HepG2 (cell line): ENCODE measurements around the gene KRTAP5-2. TPM values are rescaled to one million over a fixed set of nuclear protein-coding genes. Genes with fewer than 3 reads are reported as not detected.

ENCODE experiments used
- ATAC-seq: fragments of 200-7000 bp; cut with Tn5 transposase; 3 replicates; pipeline ENCODE4 v1.9.1; 2020; ENCODE audit warnings: mild to moderate bottlenecking, moderate library complexity
- BruUV-seq: library from RNA; stranded (reverse); fragments of 400-500 nt; replicated peaks from 2 replicates; lab custom pipeline; 2021; lab: Mats Ljungman, UMichigan
- CTCF ChIA-PET: fragments of 300-600 bp; formaldehyde crosslinking; extraction: SDS; loops from one replicate; lab custom pipeline; 2021; ENCODE audit warnings: low total read pairs, inconsistent platforms, low intra/inter-chr PET ratio; lab: Yijun Ruan, JAX
- POLR2A ChIA-PET: fragments of 350-600 bp; sonication (Branson Sonifier 250); formaldehyde crosslinking; loops from one replicate; lab custom pipeline; 2020; ENCODE audit warnings: antibody characterized with exemption, inconsistent platforms; lab: Yijun Ruan, JAX
- DNase-seq: peaks from one replicate; pipeline ENCODE4 v3.0.0-alpha.2; 2015; ENCODE audit warnings: low spot score
- FAIRE-seq: peaks from 3 replicates; lab custom pipeline; 2011; peaks lifted over from hg19 to GRCh38; lab: Jason Lieb, UNC
- H2AFZ ChIP-seq: one replicate; pipeline ENCODE4 v1.6.1; 2011; ENCODE audit warnings: low read length, inconsistent platforms
- H3K27ac ChIP-seq: fragments of 300-600 bp; 3 replicates; pipeline ENCODE4 v1.8.0; 2011; ENCODE audit warnings: mixed run types, mild to moderate bottlenecking, mixed read lengths, low read length, inconsistent platforms; ENCODE audit not compliant: insufficient read depth; ENCODE audit errors: extremely low read length
- H3K27me3 ChIP-seq, 2 experiments: fragments of 200-600 bp in 1 of 2; 2 replicates in 1 of 2; 3 replicates in 1 of 2; pipeline versions ENCODE4 v1.6.0 to v1.8.0; 2011; ENCODE audit warnings: low read length in 2 of 2, mild to moderate bottlenecking in 2 of 2, moderate library complexity in 2 of 2, inconsistent platforms in 1 of 2; ENCODE audit not compliant: insufficient read depth in 2 of 2, control insufficient read depth in 1 of 2
- H3K36me3 ChIP-seq, 2 experiments: fragments of 200-600 bp in 1 of 2; replicated peaks in 1 of 2; 2 replicates in 1 of 2; 3 replicates in 1 of 2; pipeline versions ENCODE4 v1.5.1 to v1.8.0; 2011; ENCODE audit warnings: low read length in 2 of 2, inconsistent platforms in 1 of 2; ENCODE audit not compliant: insufficient read depth in 2 of 2, control insufficient read depth in 1 of 2
- H3K4me1 ChIP-seq: 2 replicates; pipeline ENCODE4 v1.5.1; 2012; ENCODE audit warnings: low read length, inconsistent platforms; ENCODE audit not compliant: insufficient read depth
- H3K4me2 ChIP-seq: 2 replicates; pipeline ENCODE4 v1.6.0; 2011; ENCODE audit warnings: low read depth, low read length, inconsistent platforms
- H3K4me3 ChIP-seq, 3 experiments: fragments of 200-600 bp in 1 of 3; sonication (generic), shearing (Covaris generic) in 1 of 3; replicated peaks in 1 of 3; 2 replicates each; pipeline ENCODE4 v1.5.1; 2011 to 2016; ENCODE audit warnings: low read length in 3 of 3, inconsistent platforms in 2 of 3, low read depth in 2 of 3, mild to moderate bottlenecking in 2 of 3, control low read depth in 1 of 3, mixed read lengths in 1 of 3; ENCODE audit not compliant: insufficient read depth in 1 of 3
- H3K79me2 ChIP-seq: one replicate; pipeline ENCODE4 v1.6.1; 2011; ENCODE audit warnings: low read length, inconsistent platforms; ENCODE audit not compliant: insufficient read depth
- H3K9ac ChIP-seq: 2 replicates; pipeline ENCODE4 v1.6.0; 2011; ENCODE audit warnings: mild to moderate bottlenecking, low read depth, low read length, inconsistent platforms; ENCODE audit not compliant: insufficient read depth
- H3K9me3 ChIP-seq: 2 replicates; pipeline ENCODE4 v1.5.1; 2012; ENCODE audit warnings: mild to moderate bottlenecking, low read length
- H4K20me1 ChIP-seq: 2 replicates; pipeline ENCODE4 v1.6.0; 2011; ENCODE audit warnings: inconsistent platforms, mild to moderate bottlenecking, low read length, moderate library complexity; ENCODE audit not compliant: insufficient read depth
- DNMT3B ChIP-seq: conservative IDR thresholded peaks from 2 replicates; pipeline ENCODE4 v1.6.1; 2016; ENCODE audit warnings: missing biosample characterization, control low read depth
- FOXP1 ChIP-seq, 2 experiments: fragments of 450-650 bp in 1 of 2; IDR thresholded peaks; 2 replicates each; pipeline ENCODE4 v1.6.1; 2017 to 2018; ENCODE audit warnings: antibody characterized with exemption in 1 of 2
- HNRNPL ChIP-seq: fragments of 200-400 bp; formaldehyde crosslinking; IDR thresholded peaks from 2 replicates; pipeline ENCODE4 v1.6.1; 2017; ENCODE audit warnings: mild to moderate bottlenecking, low read depth, low read length
- NKX3-1 ChIP-seq: sonication (generic); formaldehyde crosslinking; IDR thresholded peaks from 2 replicates; pipeline ENCODE4 v1.5.0; 2020; ENCODE audit warnings: missing genetic modification reagents
- SIN3A ChIP-seq: IDR thresholded peaks from 2 replicates; pipeline ENCODE4 v1.6.1; 2011; ENCODE audit warnings: low read depth, mild to moderate bottlenecking, control low read depth, low read length, borderline replicate concordance
- ZNF724P ChIP-seq: sonication (generic); formaldehyde crosslinking; IDR thresholded peaks from 2 replicates; pipeline ENCODE4 v1.8.0; 2022; ENCODE audit warnings: missing genetic modification reagents, borderline replicate concordance
- WGBS: methylation state at CpG from one replicate; pipeline ENCODE4 v1.1.6; 2017; ENCODE audit warnings: low lambda C conversion rate; 5-methylcytosine and 5-hydroxymethylcytosine counted together
- in situ Hi-C: cut with HindIII; loops from 2 replicates; pipeline ENCODE4 v1.10.0; 2017; ENCODE audit warnings: low pct_unique_long_range_greater_than_20kb; ENCODE audit not compliant: extremely low pct_ligation_motif_present
- intact Hi-C: fragments of 100-400 bp; cut with micrococcal nuclease; formaldehyde crosslinking; loops from one replicate; pipeline ENCODE4 v1.10.0; 2022; ENCODE audit not compliant: unreplicated experiment
- polyA plus RNA-seq, 8 experiments: library from polyadenylated mRNA; depleted of rRNA in 3 of 8; stranded (reverse) in 7 of 8; unstranded in 1 of 8; fragments of >200 nt; fragmentation: Illumina TruSeq in 4 of 8; extraction: Trizol in 4 of 8; gene quantifications; 2 replicates each; pipeline versions ENCODE4 v1.2.1 to v1.2.3, GENCODE V29; 2011 to 2016; ENCODE audit warnings: low read depth in 4 of 8, missing spikeins in 1 of 8, mixed read lengths in 1 of 8; ENCODE audit not compliant: insufficient read depth in 1 of 8
- total RNA-seq, 5 experiments: library from RNA; depleted of rRNA; stranded (reverse); fragments of >200 nt; fragmentation: Illumina TruSeq; extraction: Trizol; gene quantifications; 2 replicates each; pipeline ENCODE4 v1.2.3, GENCODE V29; 2016; ENCODE audit warnings: low read depth in 1 of 5
- TF ChIP-seq, protein P1 (sequence below): IDR thresholded peaks from 2 replicates; pipeline ENCODE4 v1.6.1; 2016; ENCODE audit warnings: low read depth, borderline replicate concordance
- TF ChIP-seq, protein P2 (sequence below): sonication (generic); formaldehyde crosslinking; IDR thresholded peaks from 2 replicates; pipeline ENCODE4 v1.5.1; 2020; ENCODE audit warnings: mild to moderate bottlenecking, missing genetic modification reagents, moderate library complexity
- TF ChIP-seq, protein P3 (sequence below): sonication (generic); formaldehyde crosslinking; IDR thresholded peaks from 2 replicates; pipeline ENCODE4 v1.4.0; 2020; ENCODE audit warnings: missing genetic modification reagents

KRTAP5-2 gene
- total and polyA plus RNA-seq, 2 of the 13 experiments (the other 11 are each of a cell fraction or from before 2014, with no cell fraction given) = not detected

DNA sequence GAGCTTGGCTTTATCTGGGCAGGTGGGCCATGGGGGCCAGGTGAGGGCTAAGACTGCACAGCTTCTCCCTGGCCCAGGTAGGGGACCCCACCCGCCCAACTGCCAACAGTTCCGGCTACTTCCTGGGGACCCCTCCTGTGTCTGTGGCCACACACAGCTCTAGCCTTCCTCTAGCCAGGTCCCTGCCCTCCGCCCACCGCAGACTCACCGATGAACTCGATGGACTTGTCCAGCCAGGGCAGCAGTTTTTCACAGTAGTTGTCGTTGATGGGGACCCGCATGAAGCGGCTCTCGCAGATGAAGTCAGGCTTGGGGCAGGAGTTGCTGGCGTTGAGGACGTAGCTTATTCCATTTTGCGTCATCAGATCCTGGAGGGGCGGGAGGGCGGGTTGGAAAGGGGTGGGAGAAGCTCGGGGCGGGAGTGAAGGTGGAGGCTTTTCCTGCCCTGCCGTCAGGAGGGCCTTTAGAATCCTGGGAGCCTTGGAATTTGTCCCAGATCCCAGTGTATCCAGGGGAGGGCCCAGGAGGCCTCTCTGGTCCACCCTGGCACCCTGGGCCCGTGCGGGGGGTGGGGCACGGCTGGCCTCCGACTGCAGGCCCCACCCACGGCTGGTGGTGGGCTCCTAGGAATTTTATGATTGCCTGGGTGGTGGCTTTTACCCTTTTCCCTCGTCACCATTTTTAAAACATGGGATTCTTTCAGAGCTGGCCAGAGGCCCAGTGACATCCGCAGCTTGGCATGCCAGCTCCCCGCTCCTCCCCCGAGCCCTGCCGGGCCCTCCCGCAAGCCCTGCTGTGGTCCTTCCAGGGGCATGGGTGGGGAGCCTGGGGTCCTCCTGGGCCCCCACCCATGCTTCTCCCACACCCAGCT is 40.0 kb downstream of the KRTAP5-2 start:
- FAIRE-seq (no peak), ATAC-seq (no peak), DNase-seq (no peak)
- no TSS peak for BruUV-seq
- in situ Hi-C loops = no loop called here
- Histone ChIP-seq H3K79me2 (no peaks in the 10 kb centered on the region), H3K27me3 (no peaks in the 10 kb centered on the region; a peak in 1 of 5 replicates), H3K4me1 (no peaks in the 10 kb centered on the region), H4K20me1 (peaks cover 4% of the 10 kb centered on the region; the same call in 1 of the 2 replicates), H3K4me2 (no peak overlapping the region), H3K4me3 (no peak overlapping the region), H3K9me3 (no peaks in the 10 kb centered on the region), H3K36me3 (no peaks in the 10 kb centered on the region), H2AFZ (no peak overlapping the region), H3K9ac (no peak overlapping the region), H3K27ac (no peak overlapping the region)
- CTCF ChIA-PET = no interaction called here
- TF ChIP-seq HNRNPL = 0 out of 2 replicates have a peak, but pooled peaks have one; percentile 1
- TF ChIP-seq ZNF724P (CRISPR knock-in tag) = no peak
- 90% methylated on average over 26 of the region's 29 CpGs for WGBS
- intact Hi-C loops = no loop called here
- POLR2A ChIA-PET = no interaction called here

DNA sequence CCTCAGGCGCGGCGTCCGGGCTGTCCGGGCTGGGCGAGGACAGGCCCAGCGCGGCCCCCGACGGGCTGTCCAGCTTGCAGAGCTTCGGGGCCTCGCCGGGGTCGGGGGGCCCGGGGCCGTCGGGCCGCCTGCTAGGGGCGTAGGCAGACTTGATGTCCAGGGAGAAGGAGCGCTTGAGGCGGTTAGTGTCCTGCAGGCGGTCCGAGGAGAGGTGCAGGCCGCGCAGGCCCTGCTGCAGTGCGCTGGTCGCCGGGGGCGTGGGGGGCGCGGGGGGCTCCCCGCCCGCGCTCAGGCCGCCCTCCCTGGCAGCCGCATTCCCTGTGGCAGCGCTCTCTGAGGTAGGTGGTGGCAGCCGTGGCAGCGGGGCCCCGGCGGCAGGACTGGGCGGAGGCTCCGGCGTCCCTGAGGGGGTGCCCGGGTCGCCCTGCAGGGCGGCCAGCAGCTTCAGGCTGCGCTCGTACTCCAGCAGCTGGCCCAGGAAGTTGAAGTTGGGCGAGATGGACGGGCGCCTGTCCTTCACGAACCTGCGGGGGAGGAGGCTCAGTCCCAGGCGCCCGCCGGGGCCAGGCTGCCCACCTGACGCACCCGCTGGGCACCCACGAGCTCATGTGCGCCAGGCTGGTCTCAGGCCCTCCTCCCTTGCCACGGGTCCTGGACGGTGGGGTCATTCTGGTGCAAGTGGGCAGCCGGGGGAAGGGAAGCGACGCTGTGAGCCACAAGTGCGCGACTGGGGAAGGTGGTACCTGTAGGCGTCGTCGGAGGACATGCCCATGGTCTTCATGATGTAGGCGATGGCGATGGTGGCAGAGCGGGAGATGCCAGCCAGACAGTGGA is 40.8 kb downstream of the KRTAP5-2 start:
- intact Hi-C loops = no loop called here
- POLR2A ChIA-PET = no interaction called here
- CTCF ChIA-PET = no interaction called here
- no peaks in the 10 kb centered on the region for H3K36me3 ChIP-seq
- BruUV-seq = no TSS peak
- no peak overlapping the region for H2AFZ ChIP-seq
- no peak overlapping the region for H3K4me3 ChIP-seq
- no peaks in the 10 kb centered on the region; a peak in 1 of 5 replicates for H3K27me3 ChIP-seq
- H3K27ac ChIP-seq = no peak overlapping the region
- no peak for FAIRE-seq
- TF ChIP-seq NKX3-1 (CRISPR knock-in tag) = no peak
- TF ChIP-seq FOXP1 (IDR thresholded peaks at IDR 0.05) = no peak
- no peak for TF ChIP-seq FOXP1 (CRISPR knock-in tag; IDR thresholded peaks at IDR 0.05)
- no peak for TF ChIP-seq DNMT3B (CRISPR knock-in tag)
- TF ChIP-seq SIN3A = no peak
- TF ChIP-seq, protein P1, sequence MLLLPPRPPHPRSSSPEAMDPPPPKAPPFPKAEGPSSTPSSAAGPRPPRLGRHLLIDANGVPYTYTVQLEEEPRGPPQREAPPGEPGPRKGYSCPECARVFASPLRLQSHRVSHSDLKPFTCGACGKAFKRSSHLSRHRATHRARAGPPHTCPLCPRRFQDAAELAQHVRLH (CRISPR knock-in tag) = no peak
- TF ChIP-seq, protein P2, sequence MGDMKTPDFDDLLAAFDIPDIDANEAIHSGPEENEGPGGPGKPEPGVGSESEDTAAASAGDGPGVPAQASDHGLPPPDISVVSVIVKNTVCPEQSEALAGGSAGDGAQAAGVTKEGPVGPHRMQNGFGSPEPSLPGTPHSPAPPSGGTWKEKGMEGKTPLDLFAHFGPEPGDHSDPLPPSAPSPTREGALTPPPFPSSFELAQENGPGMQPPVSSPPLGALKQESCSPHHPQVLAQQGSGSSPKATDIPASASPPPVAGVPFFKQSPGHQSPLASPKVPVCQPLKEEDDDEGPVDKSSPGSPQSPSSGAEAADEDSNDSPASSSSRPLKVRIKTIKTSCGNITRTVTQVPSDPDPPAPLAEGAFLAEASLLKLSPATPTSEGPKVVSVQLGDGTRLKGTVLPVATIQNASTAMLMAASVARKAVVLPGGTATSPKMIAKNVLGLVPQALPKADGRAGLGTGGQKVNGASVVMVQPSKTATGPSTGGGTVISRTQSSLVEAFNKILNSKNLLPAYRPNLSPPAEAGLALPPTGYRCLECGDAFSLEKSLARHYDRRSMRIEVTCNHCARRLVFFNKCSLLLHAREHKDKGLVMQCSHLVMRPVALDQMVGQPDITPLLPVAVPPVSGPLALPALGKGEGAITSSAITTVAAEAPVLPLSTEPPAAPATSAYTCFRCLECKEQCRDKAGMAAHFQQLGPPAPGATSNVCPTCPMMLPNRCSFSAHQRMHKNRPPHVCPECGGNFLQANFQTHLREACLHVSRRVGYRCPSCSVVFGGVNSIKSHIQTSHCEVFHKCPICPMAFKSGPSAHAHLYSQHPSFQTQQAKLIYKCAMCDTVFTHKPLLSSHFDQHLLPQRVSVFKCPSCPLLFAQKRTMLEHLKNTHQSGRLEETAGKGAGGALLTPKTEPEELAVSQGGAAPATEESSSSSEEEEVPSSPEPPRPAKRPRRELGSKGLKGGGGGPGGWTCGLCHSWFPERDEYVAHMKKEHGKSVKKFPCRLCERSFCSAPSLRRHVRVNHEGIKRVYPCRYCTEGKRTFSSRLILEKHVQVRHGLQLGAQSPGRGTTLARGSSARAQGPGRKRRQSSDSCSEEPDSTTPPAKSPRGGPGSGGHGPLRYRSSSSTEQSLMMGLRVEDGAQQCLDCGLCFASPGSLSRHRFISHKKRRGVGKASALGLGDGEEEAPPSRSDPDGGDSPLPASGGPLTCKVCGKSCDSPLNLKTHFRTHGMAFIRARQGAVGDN (CRISPR knock-in tag) = no peak
- TF ChIP-seq HNRNPL = peak; percentile 56; the same call in 1 of the 2 replicates
- TF ChIP-seq, protein P3, sequence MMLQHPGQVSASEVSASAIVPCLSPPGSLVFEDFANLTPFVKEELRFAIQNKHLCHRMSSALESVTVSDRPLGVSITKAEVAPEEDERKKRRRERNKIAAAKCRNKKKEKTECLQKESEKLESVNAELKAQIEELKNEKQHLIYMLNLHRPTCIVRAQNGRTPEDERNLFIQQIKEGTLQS (CRISPR knock-in tag) = no peak
- TF ChIP-seq, all 625 proteins: peak for 1
- in situ Hi-C loops = no loop called here
- WGBS = 96% methylated on average over 48 of the region's 74 CpGs
- Histone ChIP-seq H3K9ac (no peak overlapping the region), H3K79me2 (no peaks in the 10 kb centered on the region), H3K9me3 (no peaks in the 10 kb centered on the region), H4K20me1 (peaks cover 4% of the 10 kb centered on the region; the same call in 1 of the 2 replicates), H3K4me2 (no peak overlapping the region), H3K4me1 (no peaks in the 10 kb centered on the region)
- ATAC-seq (no peak), DNase-seq (no peak)
